Hippocampal formation (tissue), 2 donors: ENCODE data around the gene ST13.
"Not testable (repeated sequence)": the region's sequence is repeated elsewhere in the genome, so short reads cannot be mapped to it uniquely, and the experiment has no call there.

Source experiments
- DNase-seq, 2 donors: peaks; one replicate each; lab custom pipeline; 2025; lab: John Stamatoyannopoulos, UW

Gene ST13

DNA sequence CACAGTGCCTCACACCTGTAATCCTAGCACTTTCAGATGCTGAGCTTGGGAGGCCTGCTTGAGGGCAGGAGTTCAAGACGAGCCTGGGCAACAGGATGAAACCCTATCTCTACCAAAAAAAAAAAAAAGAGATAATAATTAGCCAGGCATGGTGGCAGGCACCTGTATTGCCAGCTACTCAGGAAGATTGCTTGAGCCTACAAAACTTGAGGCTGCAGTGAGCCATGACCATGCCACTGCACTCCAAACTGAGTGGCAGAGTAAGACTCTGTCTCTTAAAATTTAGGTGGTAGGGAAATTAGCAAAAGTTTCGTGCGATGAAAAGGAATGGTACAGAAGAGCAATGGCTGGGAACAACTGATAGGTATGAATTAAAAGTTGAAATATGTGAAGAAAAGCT lies 18.0 kb downstream of the ST13 start:
- no peak for DNase-seq

DNA sequence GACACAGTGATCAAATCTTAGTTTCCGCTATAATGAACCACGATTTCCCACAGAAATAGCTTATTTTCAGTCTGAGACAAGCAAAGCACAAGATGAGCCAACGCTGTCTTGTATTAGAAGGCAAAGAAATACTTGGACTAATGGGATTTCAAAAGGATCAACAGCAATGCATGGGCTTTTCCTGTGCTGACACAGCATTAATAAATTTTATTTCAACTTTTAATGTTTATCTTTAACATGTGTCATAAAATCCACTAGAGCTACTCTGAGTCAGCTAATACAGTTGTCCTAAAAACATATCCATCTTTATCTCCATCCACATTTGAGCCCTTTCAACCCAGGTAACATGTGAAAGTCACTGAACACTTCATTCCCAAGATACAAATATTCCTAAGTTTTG lies 21.8 kb downstream of the ST13 start:
- DNase-seq, result no peak

DNA sequence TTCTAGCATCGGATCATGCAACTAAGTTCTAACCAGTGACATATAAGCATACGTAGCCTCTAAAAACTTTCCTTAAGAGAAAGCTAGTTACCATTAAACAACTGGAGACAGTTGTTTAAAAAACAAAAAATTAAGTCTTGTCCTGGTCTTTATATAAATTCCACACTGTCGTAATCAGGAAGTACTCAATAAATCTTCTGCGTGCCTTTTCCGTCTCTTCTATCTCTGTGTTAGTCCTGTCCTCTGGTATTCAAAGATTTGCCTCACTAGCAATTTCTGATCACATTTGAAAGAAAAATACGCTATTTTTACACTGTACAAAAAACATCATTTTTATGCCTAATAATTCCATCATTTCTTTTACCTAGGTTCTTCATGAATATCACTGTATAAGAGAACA lies 27.3 kb downstream of the ST13 start:
- DNase-seq, result no peak

DNA sequence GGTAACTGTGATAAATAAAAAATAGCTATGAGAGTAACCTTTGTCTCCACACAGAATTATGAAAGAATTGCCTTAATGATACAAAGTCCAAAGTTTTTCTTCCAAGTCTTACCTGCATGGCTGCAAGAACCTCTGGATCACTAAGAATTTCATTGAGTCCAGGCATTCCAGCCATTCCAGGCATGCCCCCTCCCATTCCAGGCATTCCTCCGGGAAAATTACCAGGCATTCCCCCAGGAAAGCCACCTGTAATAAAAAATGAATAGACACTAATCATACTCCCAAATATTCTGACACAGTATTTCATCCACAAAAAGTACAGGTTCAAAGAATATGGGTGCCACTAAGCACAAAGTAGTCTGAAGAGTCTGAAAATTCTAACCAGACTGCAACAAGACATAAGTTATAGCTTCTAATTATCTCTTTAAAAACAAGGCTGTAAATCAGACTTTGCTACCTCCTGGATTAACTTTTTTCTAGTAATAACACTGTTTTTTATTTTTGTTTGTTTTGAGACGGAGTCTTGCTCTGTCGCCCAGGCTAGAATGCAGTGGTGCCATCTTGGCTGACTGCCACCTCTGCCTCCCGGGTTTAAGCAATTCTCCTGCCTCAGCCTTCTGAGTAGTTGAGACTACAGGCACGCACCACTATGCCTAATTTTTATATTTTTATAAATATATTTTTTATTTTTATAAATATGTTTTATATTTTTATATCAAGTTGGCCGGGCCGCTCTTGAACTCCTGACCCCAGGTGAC lies 29.3 kb downstream of the ST13 start:
- no peak for DNase-seq

DNA sequence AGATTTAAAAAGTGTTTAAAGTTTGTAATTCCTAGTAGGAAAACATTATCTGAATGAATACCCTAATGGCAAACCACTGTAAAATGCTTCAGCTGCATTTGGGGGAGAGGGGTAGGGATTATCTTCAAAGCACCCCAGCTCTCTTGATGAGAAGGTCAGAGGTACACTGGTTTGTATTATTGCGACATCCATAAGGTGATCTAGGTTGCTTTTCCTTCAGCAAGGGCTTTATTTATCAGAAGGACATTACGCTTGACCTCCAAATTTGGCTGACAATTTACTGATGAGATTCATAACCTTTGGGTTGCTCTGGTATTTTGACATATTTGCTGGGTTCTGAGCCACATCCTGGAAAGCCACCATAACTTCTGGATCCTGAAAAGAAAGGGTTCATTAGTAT lies 30.1 kb downstream of the ST13 start:
- not testable (repeated sequence) for DNase-seq

DNA sequence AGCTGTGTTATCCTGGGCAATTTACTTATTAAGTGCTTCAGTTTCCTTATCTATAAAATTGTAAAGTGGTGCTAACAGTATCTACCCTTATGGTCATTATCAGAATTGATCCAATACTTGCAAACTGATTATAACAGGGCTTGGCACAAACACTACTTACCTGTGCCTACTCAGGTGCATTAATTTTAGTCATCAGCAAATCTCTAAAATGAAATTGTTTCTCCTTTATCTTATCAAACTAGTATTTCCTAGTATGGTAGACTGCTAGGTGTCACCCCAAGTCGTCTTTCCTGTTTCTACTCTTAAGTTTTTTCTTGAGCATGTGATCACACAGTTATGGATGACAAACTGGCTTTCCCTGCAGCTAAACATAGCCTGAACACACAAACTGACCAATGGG lies 33.0 kb downstream of the ST13 start:
- no peak for DNase-seq

DNA sequence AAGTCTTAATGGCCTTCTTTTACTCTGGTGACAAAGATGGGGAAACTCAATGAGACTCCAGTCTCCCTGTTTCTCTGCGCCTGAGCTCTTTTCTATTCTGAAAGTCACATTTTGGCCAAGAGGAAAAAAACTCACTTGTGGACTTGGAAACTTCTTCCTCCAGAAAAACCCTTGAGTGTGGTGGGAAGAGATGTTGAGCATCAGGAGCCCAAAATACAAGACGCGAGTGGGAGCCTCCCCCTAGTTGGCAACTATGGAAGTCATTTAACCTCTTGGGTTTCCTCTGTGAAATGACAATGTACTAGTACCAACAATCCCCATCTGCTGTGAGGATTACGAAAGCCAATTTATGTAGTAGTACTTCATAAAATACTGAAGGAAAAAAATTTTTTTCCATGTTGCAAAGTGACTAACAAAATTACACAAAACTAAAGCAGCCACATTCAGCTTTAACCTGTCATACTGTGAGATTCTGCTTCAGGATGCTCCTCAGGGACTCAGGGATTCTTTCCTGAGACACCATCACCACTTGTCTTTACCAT lies 36.8 kb downstream of the ST13 start:
- no peak for DNase-seq

DNA sequence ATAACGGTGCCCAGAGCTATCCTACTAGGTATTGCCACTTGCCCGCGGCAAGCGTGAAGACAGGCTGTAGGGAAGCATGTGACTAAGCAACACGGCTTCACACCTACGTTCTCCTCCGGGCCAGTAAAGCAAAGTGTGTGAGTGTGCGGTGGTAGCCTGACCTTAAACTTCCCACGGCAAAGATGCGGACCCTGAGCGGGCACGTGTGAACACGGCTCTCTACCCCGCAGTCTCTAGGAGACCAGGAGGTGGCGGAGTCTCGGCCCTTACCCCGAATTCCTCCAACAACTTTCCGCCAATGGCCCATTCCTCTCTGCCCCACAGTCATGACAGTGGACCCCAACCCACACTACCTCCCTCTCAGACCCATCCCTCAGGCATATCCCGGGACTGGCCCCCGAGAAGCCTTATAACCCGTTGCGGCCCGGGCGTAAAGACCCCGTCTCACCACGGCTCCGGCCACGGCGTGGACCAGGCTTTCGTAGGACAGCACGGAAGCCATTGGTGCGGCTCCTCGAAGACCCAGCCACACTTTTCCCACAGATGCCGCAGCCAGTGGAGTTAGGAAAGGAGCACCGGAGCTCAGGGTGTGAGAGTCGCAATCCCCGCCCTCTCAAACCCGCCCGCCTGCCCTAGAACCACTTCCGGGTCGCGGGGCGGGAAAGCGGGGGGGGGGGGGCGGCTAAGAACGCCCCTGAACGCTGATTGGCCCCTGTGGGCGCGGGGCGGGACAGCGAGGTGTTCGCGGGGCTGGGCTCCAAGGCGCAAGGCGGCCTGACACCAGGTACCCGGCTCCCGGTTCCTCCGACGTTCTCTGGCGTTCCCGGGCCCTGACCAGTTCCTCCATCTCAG lies 37.5 kb downstream of the ST13 start, which contains the start of gene SLC25A17:
Gene SLC25A17, minus strand, starts transcription at position 600 of the 852 bp plus-strand sequence. Its CDS starts 98 bp downstream, at position 502.
- peak; percentile 82 to 89 for DNase-seq

DNA sequence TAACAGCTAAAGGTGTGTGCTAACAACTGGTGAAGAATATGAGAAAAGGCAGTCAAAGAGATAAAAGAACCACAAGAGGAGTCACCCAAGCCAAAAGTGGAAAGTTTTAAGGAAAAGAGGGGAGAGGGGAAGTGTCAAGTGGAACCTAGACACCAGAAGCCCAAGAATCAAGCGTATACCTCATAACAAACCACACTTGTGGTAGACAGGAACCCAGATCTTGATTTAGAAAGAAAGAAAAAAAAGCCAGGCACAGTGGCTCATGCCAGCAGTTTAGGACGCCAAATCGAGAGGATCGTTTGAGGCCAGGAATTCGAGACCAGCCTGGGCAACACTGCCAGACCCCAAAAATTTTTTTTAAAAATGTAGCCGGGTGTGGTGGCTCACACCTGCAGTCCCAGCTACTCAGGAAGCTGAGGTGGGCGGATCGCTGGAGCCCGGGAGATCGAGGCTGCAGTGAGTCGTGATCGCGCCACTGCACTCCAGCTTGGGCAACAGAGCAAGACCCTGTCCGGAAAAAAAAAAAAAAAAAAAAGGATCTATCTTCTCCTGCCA lies 38.2 kb downstream of the ST13 start:
- no peak for DNase-seq

DNA sequence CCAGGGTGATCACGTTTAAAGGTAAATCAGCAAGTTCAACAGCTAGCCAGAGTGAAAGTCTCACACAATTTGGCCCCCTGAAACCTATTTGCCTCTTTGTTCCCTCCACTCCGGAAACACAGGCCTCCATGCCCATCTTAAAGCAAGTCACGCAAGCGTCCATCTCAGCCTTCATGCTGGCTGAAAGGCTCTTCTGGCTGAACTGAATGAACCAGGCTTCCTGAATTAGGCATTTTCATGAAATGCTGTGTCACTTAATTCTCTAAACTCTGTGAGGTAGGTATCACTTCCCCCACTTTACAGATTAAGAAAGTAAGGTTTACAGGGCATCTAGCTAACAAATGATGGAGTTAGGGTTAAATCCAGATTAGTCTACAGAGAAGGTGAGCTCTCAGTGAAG lies 38.7 kb downstream of the ST13 start:
- no peak for DNase-seq

DNA sequence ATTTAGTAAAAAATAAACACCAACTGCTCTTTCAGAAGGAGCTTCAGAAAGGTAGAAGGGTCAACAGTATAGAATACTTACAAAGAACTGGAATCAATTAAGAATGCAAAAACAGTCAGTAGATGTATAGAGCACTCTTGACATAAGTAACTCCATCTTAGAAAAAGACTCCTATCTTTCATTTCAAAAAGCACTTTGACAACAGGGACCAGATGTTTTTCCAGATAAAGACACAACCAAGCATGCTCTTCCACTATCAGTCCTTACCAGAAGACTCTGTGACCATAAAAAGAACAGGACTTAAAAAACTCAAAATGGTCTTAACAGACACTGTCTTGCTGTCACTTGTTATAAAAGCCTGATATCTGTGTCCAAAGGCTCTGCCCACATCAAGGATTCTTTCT lies 42.5 kb downstream of the ST13 start:
- DNase-seq, result no peak

DNA sequence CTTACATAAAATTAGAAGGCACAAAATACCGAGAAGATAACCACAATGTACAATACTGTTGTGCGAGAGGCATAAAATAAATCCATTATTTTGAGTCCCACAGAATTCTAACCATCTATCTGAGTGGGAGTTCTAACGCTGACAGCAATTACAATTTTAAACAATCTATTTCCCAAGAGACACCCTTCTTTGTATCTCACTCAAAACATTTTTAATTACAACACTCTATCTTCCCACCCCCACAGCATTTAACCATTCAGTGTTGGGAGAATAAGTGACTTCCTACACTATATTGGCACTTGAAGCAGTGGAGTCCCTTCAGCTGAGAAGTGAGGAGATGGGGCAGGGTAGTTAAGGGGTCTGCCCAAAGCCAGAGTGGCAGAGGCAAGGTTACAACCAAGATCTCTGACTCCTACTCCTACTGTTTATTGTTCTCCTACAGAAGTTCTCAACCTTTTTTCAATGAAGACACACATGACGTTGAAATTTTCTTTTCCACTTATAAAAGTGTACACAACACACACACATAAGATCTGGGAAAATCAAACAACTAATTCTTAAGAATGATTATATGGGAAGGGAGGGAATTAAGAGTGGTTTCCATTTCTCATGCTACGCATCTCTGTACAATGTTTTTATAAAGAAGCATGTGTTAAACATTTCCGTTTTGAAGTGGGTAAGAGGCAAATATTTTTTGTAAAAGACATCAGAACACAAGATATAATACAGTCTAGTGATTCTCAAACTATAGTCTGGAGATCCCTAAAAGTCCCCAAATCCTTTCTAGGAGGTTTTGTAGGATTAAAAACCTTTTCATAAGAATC lies 48.2 kb downstream of the ST13 start:
- DNase-seq, result peak in 1 of 2 donors; percentile 17

DNA sequence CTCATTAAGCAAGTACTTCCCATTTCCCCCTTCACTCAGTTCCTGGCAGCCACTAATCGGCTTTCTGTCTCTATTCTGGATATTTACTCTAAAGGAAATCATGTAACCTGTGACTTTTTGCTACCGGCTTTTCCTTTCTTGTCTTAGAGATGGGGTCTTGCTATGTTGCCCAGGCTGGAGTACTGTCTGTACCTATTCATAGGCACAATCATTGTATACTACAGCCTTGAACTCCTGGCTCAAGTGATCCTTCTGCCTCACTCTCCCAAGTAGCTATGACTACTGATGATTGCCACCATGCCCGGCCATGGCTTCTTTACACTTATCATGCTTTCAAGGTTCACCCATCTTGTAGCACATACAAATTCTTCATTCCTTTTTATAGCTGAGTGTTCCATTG lies 49.7 kb downstream of the ST13 start:
- no peak for DNase-seq

DNA sequence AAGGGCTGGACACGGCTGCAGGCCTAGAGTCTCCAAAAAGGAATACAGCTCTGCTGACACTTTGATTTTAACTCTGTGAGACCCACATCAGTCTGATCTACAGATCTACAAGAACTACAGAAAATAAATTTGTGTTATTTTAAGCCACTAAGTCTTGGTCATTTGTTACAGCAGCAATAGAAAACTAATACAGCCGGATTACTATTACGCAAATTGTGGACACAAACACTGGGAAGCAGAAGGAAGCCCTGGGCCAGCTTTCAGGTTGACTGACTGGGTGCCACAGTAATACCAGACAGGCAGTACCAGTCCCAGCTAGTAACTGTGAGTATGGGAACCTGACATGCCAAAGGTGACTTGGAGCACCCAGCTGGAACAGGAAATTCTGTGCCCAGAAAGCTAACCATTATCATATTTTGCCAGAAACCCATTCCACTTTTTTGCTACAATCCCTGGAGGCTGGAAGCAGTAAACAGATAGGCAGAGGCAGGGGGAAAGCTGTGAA lies 50.7 kb downstream of the ST13 start:
- no peak for DNase-seq

DNA sequence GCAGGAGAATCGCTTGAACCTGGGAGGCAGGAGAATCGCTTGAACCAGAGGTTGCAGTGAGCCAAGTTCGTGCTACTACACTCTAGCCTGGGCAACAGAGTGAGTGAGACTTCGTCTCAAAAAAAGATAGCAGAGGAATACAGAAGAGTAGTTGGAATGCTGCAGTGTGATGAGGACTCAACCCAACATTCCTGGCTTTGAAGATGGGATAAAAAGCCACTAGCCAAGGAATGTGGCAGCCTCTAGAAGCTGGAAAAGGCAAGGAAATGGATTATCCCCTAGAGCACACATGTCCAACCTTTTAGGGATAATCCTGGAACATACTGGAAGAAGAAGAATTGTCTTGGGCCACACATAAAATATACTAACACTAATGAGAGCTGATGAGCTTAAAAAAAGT lies 51.2 kb downstream of the ST13 start:
- no peak for DNase-seq

DNA sequence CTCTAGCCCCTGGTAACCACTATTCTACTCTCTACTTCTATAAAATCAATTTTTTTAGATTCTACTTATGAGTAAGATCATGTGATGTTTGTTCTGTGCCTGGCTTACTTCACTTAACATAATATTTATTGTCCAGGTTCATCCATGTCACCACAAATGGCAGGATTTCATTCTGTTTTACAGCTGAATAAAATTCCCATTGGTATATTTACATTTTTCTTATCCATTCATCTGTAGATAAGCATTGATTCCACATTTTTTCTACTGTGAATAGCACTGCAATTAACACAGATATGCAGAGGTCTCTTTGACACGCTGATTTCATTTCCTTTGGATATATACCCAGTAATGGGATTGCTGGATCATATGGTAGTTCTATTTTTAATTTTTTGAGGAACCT lies 53.1 kb downstream of the ST13 start:
- DNase-seq, result no peak

DNA sequence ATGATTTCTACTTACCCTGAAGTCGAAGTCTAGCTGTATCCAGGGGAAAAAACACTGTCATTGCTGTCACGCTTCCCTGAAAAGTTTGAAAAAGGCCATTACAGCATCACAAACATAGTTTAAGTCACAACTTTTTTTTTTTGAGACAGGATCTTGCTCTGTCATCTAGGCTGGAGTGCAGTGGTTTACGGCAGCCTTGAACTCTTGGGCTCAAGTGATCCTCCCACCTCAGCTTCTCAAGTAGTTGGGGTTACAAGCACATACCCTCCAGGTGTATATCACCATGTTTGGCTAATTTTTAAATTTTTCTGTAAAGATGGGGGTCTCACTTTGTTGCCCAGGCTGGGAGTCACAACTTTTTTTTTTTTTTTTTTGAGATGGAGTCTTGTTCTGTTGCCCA lies 57.4 kb downstream of the ST13 start:
- DNase-seq, result no peak

DNA sequence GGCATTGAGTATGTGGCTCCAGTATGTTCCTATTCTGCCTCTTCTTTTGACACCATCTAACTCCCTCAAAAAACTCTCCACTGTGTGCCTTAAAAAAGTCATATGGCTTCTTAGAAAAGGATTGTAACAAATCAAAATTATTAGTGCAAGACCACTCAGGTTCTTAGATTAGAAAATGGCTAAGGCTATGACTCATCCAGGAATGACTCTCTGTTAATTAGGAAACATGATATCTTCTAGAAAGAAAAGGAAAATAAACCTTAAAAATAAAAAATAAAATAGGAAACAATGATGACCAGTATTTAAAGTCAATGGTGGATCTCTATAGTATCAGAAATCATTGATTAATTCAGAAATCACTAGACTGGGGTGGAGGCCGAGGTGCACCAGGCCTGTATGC lies 59.0 kb downstream of the ST13 start:
- DNase-seq, result no peak

DNA sequence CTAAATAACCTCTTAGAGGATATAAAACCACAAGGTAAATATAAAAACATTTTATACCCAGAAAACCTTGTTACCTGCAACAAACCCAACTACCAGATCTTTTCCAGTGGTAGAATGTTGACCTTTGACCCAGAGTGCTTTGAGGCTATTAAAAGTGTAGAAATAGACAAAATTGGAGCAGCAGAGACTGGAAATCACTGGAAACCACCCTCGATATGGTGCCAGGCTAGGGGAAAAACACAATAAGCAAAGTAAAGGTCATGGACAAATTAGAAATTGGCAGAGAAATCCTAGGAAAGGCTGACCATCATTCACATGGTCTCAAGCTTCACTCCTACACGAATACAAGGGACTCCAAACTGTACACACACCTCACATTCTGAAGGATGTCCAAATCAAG lies 64.0 kb downstream of the ST13 start:
- DNase-seq, result no peak

DNA sequence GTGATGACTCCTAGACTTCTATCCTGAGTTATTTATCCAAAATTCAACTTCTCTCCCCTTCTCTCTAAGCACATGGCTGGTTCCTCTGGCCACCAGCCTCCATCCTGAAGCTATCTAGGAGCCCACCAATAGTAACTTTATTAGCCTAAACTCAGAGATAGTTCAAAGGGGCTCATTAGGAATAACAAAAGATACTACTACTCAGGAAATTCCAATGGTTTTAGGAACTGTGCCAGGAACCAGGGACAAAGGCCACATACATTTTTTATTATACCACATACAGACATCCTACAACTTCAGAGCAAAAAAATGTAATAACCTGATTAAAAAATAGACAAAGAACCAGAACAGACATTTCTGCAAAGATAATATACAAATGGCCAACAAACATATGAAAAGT lies 65.2 kb downstream of the ST13 start:
- no peak for DNase-seq

DNA sequence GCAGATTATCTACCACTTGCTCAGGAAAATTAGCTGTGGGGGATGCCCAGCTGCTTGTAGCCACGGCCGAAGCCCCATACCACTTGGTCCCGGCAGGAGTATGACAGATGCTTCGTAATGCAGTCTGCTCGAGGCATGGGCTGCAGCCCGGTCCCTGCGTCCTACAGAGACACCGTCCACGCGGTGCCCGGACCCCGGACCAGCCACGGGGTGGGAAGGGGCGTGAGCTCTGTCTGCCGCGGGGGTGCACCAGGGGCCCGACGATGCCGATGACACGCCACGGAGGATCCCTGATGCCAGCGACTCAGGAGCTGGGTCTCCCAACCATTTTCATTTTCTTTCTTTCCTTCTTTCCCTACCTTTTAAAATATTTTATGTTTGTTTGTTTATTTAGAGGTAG lies 67.3 kb downstream of the ST13 start:
- no peak for DNase-seq

DNA sequence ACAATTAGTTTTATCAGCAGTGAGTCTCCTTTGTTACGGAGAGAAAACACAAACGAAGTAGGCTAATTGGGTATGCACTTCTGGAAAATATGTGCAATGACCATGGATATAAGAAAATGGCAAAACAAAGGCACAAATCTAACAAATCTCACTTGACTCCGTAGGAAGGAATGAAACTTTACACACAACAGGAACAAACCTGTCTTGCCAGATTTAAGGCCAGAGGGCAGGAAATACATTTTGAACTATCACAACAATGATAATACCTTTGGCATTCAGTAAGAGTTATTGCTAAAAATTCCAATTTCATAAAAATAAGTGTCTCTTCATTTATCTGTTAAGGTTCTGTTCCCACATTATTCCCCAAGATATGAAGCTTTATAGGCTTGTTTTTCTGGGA lies 73.9 kb downstream of the ST13 start:
- DNase-seq, result no peak
